Activated naive CD8-positive, alpha-beta T cell treated with anti-CD3 and anti-CD28 coated beads, Interleukin-2, amount 50 U/mL, for 24 hours (primary cell): ENCODE results near the gene RPA1.
A peak's percentile ranks its signal among the peaks of the same experiment; 100 is the strongest.
"Not testable (repeated sequence)": the region's sequence is repeated elsewhere in the genome, so short reads cannot be mapped to it uniquely, and the experiment has no call there.

Experiments used
- ATAC-seq: fragments of 150-1000 bp; cut with Tn5 transposase; one replicate; pipeline ENCODE4 v1.10.0; 2021
- DNase-seq: peaks from one replicate; pipeline ENCODE4 v3.0.0; 2021
- H3K27ac Mint-ChIP-seq: one replicate; pipeline ENCODE4 v1.8.0; 2021; ENCODE audit warnings: mild to moderate bottlenecking, mixed read lengths
- H3K27me3 Mint-ChIP-seq: one replicate; pipeline ENCODE4 v1.8.0; 2021; ENCODE audit warnings: mixed read lengths
- H3K36me3 Mint-ChIP-seq: one replicate; pipeline ENCODE4 v1.8.0; 2021; ENCODE audit warnings: low read depth, mixed read lengths
- H3K4me1 Mint-ChIP-seq: one replicate; pipeline ENCODE4 v1.8.0; 2021; ENCODE audit warnings: mixed read lengths
- H3K4me3 Mint-ChIP-seq: one replicate; pipeline ENCODE4 v1.8.0; 2021; ENCODE audit warnings: mild to moderate bottlenecking, moderate library complexity, mixed read lengths
- H3K9me3 Mint-ChIP-seq: one replicate; pipeline ENCODE4 v1.8.0; 2021; ENCODE audit warnings: mixed read lengths

RPA1 gene

DNA sequence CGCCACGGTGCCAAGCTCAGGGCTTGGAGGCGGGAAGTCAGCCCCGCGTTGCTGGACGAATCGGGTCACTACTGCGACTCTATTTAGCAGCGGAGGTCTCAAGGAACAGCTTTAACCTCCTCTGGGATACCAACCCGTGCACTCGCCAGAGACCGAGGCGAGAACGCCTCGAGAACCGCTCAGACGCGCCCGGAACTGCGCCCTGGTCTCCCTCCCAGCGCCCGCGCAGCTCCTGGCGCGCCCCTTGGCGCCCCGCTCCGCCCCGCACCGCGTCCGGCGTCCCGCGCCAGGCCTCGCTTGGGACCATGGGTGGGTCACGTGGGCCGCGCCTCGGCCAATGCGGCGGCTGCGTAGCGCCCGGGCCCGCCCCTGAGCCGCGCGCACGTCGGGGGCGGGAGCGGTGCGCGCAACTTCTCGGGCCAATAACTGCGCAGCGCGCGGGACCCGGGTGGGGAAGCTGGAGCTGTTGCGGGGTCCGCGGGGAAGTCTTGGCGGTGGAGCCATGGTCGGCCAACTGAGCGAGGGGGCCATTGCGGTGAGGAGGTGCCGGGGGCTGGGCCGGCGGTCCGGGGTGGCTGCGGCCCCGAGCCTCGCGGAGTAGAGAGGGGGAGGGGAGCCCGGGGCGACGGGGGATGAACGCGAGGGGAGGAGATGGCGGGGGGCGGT, at the start of gene RPA1, which contains the start of gene SMYD4:
RPA1 (plus strand) TSS at position 414 of the 666 bp plus-strand sequence; CDS start at position 503, 89 bp downstream.
SMYD4 (minus strand) TSS at position 311 of the 666 bp plus-strand sequence. CDS start 1,908 bp downstream, outside the sequence.
- H3K4me1 Mint-ChIP-seq = peaks cover 65% of the 10 kb centered on the region
- peak within 1 kb of the TSS; percentile 81 for H3K27ac Mint-ChIP-seq
- H3K27me3 Mint-ChIP-seq = no peaks in the 10 kb centered on the region
- H3K36me3 Mint-ChIP-seq = peaks cover 37% of the 10 kb centered on the region
- no peaks in the 10 kb centered on the region for H3K9me3 Mint-ChIP-seq
- peak; percentile 96 for ATAC-seq
- peak within 1 kb of the TSS; percentile 91 for H3K4me3 Mint-ChIP-seq
- DNase-seq = peak; percentile 91

GRCh38 chr17:1782171-1782567, 47.6 kb upstream of the RPA1 start:
- ATAC-seq (no peak), DNase-seq (no peak)
- H3K27me3 Mint-ChIP-seq = no peaks in the 10 kb centered on the region
- H3K27ac Mint-ChIP-seq = peak overlapping the region; percentile 55
- no peak overlapping the region for H3K4me3 Mint-ChIP-seq
- peaks cover 15% of the 10 kb centered on the region for H3K4me1 Mint-ChIP-seq
- no peaks in the 10 kb centered on the region for H3K9me3 Mint-ChIP-seq
- H3K36me3 Mint-ChIP-seq = peaks cover 27% of the 10 kb centered on the region

DNA sequence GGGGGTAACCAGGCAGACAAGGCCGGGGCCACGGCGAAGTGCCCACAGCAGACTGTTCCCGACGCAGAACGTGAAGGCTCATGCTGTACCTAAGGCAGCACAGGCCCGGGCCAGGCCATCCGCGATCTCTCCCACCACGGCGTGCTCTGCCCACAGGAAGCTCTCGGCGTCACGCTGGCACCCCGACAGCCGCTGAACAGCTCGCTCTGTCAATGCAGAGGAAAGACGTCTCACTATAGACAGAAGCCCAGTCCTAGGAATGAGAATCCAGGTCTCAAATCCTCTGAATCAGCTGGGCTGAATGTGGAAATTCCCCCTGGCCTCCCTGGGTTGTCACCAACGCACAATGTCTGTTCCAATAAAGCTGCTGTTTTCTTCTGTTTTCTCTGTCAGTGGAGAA, 46.5 kb upstream of the RPA1 start:
- no peaks in the 10 kb centered on the region for H3K9me3 Mint-ChIP-seq
- H3K4me3 Mint-ChIP-seq = no peak overlapping the region
- no peaks in the 10 kb centered on the region for H3K27me3 Mint-ChIP-seq
- ATAC-seq (no peak), DNase-seq (no peak)
- H3K36me3 Mint-ChIP-seq = peaks cover 27% of the 10 kb centered on the region
- H3K4me1 Mint-ChIP-seq = peaks cover 15% of the 10 kb centered on the region
- H3K27ac Mint-ChIP-seq = peak overlapping the region; percentile 24

- Mint-ChIP-seq H3K4me3 (no peak overlapping the region), H3K9me3 (no peaks in the 10 kb centered on the region), H3K36me3 (peaks cover 27% of the 10 kb centered on the region), H3K4me1 (peaks cover 15% of the 10 kb centered on the region), H3K27me3 (no peaks in the 10 kb centered on the region), H3K27ac (peak overlapping the region; percentile 24)
- no peak for ATAC-seq
- DNase-seq = no peak
Observed at GRCh38 chr17:1783834-1784611, 45.8 kb upstream of the RPA1 start.

- H3K9me3 Mint-ChIP-seq = no peaks in the 10 kb centered on the region
- DNase-seq (no peak), ATAC-seq (no peak)
- peaks cover 20% of the 10 kb centered on the region for H3K36me3 Mint-ChIP-seq
- no peak overlapping the region for H3K27ac Mint-ChIP-seq
- peaks cover 15% of the 10 kb centered on the region for H3K4me1 Mint-ChIP-seq
- H3K27me3 Mint-ChIP-seq = no peaks in the 10 kb centered on the region
- no peak overlapping the region for H3K4me3 Mint-ChIP-seq
Observed at GRCh38 chr17:1785930-1786329, 43.9 kb upstream of the RPA1 start.

- Mint-ChIP-seq H3K27ac (no peak overlapping the region), H3K4me1 (peaks cover 15% of the 10 kb centered on the region), H3K9me3 (no peaks in the 10 kb centered on the region), H3K36me3 (peaks cover 22% of the 10 kb centered on the region), H3K4me3 (no peak overlapping the region), H3K27me3 (no peaks in the 10 kb centered on the region)
- no peak for DNase-seq
- no peak for ATAC-seq
Observed at GRCh38 chr17:1786708-1787107, 43.1 kb upstream of the RPA1 start.

DNA sequence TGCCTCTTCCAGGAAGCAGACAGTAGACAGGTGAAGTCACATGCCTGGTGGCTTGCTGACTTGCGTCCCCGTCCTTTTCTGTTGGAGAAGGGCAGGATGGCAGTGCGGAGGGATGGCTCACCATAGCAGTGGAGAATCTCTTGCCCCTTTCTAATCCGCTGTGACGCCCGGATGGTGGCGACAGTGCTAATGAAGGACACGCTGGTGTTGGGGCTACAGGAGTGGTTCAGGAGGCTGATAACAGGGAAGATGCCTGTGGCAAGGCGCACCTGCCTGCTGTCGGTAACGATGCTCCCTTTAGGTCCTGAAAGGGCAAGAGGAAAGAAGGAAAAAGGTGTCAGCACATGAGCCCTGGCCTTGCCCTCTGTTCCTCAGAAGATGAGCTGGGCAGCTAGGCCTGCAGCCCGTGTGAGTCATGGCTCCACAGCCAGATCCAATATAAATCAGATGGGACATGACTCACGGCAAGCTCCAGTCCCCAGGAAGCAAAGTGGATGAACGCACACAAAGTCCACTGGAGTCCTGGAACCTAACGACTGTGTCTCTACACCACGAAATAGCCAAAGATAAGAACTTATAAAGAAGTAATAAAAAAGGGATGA, 42.4 kb upstream of the RPA1 start:
- peaks cover 18% of the 10 kb centered on the region for H3K36me3 Mint-ChIP-seq
- DNase-seq (no peak), ATAC-seq (no peak)
- no peaks in the 10 kb centered on the region for H3K27me3 Mint-ChIP-seq
- peaks cover 15% of the 10 kb centered on the region for H3K4me1 Mint-ChIP-seq
- no peak overlapping the region for H3K4me3 Mint-ChIP-seq
- H3K9me3 Mint-ChIP-seq = no peaks in the 10 kb centered on the region
- H3K27ac Mint-ChIP-seq = no peak overlapping the region

DNA sequence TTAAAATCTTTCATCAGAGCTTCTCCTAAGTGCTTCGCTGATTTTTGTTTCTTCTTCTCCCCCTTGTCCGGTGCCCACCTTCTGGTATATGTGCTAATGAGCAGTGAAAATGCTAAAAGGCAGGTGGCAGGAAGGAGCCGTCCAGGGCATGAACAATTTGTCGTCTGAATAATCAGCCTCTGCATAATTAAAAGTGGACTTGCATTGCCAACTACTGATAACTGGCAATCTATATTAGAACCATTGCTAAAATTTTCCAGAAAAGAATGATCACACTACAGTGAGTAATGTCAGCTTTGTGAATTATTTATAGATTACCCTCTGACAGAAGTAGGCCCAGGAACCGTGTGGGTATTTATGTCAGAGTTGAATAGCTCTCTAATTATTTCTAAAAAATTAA, 39.9 kb upstream of the RPA1 start:
- no peak for ATAC-seq
- H3K9me3 Mint-ChIP-seq = no peaks in the 10 kb centered on the region

DNA sequence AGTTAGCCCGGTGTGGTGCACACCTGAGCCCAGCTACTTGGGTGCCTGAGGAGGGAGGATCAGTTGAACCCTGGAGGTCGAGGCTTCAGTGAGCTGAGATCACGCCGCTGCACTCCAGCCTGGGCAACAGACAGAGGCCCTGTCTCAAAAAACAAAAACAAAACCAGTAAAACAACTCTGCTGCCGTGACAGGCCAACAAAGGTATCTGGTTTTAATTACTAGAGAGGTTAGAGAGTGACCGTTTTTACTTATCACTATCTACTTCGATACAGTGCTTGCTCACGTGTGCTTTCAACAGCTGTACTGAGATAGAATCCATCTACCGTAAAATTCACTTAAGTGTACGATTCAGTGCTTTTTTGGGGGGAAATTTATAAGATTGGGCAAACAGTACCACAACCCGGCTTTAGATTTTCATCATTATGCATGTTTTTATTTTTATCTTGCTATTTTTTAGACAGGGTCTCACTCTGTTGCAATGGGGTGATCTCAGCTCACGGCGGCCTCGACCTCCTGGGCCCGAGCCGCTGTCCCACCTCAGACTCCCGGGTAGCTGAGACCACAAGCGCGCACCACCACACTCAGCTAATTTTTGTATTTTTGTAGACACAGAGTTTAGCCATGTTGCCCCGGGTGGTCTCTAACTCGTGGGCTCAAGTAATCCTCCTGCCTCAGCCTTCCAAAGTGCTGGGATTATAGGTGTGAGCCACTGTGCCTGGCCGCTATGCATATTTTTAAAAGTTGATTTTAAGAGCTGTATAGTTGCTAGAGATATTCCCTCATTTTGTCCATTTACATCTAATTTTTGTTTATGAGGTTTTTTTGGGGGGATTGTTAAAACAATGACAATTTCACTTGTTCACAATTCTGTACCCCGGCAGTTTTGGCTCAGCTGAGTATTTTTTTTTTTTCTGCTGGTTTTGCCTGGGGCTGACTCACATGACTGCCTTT, 37.0 kb upstream of the RPA1 start:
- no peak for ATAC-seq
- H3K4me1 Mint-ChIP-seq = peaks cover 2% of the 10 kb centered on the region
- H3K27ac Mint-ChIP-seq = no peak overlapping the region
- H3K9me3 Mint-ChIP-seq = no peaks in the 10 kb centered on the region
- H3K36me3 Mint-ChIP-seq = peaks cover 12% of the 10 kb centered on the region
- H3K27me3 Mint-ChIP-seq = no peaks in the 10 kb centered on the region
- H3K4me3 Mint-ChIP-seq = no peak overlapping the region
- no peak for DNase-seq

More for the DNA sequence above, 39.9 kb upstream of the RPA1 start:
- Mint-ChIP-seq H3K27me3 (no peaks in the 10 kb centered on the region), H3K36me3 (peaks cover 9% of the 10 kb centered on the region), H3K4me1 (no peaks in the 10 kb centered on the region), H3K4me3 (no peak overlapping the region), H3K27ac (no peak overlapping the region)
- DNase-seq = no peak

DNA sequence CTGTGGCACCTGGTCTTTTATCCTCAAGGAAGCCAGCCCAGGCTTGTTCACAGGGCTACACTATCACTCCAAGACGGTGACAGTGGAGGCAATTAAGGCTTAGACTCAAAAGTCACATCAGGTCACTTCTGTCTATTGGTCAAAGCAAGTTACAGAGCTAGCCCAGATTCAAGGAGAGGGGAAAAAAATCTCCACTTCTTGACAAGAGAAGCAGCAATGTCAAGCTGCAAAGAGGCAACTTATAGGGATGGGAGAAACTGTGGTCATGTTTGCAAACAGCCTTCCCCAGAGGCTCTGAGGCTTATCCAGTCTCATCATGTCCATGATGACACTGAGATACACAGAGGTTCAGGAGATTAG, 36.4 kb upstream of the RPA1 start:
- Mint-ChIP-seq H3K36me3 (peaks cover 12% of the 10 kb centered on the region), H3K4me1 (peaks cover 2% of the 10 kb centered on the region), H3K9me3 (no peaks in the 10 kb centered on the region), H3K4me3 (no peak overlapping the region), H3K27ac (no peak overlapping the region), H3K27me3 (no peaks in the 10 kb centered on the region)
- DNase-seq = no peak
- no peak for ATAC-seq

- Mint-ChIP-seq H3K27me3 (no peaks in the 10 kb centered on the region), H3K9me3 (no peaks in the 10 kb centered on the region), H3K36me3 (peaks cover 14% of the 10 kb centered on the region), H3K4me3 (no peak overlapping the region), H3K27ac (no peak overlapping the region), H3K4me1 (peaks cover 2% of the 10 kb centered on the region)
- ATAC-seq (no peak), DNase-seq (no peak)
Observed at GRCh38 chr17:1796800-1797199, 33.0 kb upstream of the RPA1 start.

- DNase-seq (no peak), ATAC-seq (no peak)
- Mint-ChIP-seq H3K36me3 (peaks cover 17% of the 10 kb centered on the region), H3K9me3 (no peaks in the 10 kb centered on the region), H3K27ac (no peak overlapping the region), H3K4me3 (no peak overlapping the region), H3K27me3 (no peaks in the 10 kb centered on the region), H3K4me1 (peaks cover 2% of the 10 kb centered on the region)
Observed at GRCh38 chr17:1797323-1797722, 32.5 kb upstream of the RPA1 start.

DNA sequence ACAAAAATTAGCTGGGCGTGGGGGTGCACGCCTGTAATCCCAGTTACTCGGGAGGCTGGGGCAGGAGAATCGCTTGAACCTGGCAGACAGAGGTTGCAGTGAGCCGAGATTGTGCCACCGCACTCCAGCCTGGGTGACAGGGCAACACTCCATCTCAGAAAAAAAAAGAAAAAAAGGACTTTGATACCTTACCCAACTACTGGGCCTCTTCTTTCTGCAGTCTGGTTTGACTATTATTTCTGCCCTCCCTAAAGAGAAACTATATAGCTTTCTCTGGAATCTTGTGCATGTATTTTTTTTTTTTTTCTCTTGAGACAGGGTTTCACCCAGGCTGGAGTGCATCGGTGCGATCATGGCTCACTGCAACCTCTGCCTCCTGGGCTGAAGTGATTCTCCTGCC, 32.0 kb upstream of the RPA1 start:
- H3K27ac Mint-ChIP-seq = not testable (repeated sequence)
- peaks cover 17% of the 10 kb centered on the region for H3K36me3 Mint-ChIP-seq

DNA sequence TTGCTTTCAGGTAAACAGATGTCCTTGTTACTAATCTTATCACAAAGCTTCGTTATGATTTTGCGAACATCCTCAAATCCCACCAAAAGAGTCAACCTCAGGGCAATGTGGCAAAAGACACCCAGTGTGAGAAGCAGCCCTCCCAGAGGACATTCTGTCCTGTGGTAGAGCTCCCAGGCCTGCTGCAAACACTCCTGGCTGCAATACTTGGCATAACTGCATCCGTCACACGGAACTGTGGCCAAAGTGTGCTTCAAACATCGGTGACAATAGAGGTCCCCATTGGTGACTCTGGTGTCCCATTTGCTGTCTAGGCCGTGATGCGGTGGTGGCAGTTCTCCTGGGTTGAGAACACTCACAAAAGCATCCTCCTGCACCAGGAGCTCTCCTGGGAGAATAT, 29.6 kb upstream of the RPA1 start:
- Mint-ChIP-seq H3K27ac (no peak overlapping the region), H3K4me1 (peaks cover 2% of the 10 kb centered on the region), H3K9me3 (no peaks in the 10 kb centered on the region), H3K27me3 (no peaks in the 10 kb centered on the region), H3K36me3 (peaks cover 23% of the 10 kb centered on the region), H3K4me3 (no peak overlapping the region)
- DNase-seq (no peak), ATAC-seq (no peak)

More for the DNA sequence above, 32.0 kb upstream of the RPA1 start:
- not testable (repeated sequence) for H3K9me3 Mint-ChIP-seq, H3K4me1 Mint-ChIP-seq, DNase-seq, ATAC-seq, H3K27me3 Mint-ChIP-seq, H3K4me3 Mint-ChIP-seq
